Uterus (tissue), 2 donors: ENCODE measurements around the gene C6orf89.

Experiments
- POLR2A ChIP-seq, 2 donors: fragments of 450-650 bp; IDR thresholded peaks; one replicate each; pipeline ENCODE4 v1.6.1; 2016; ENCODE audit warnings: antibody characterized with exemption in 2 of 2, mild to moderate bottlenecking in 1 of 2, moderate library complexity in 1 of 2
- TF ChIP-seq, protein P1 (sequence below), 4 experiments: fragments of 200-600 bp in 2 of 4; fragments of 450-650 bp in 2 of 4; sonication (generic) in 2 of 4; IDR thresholded peaks; one replicate each; pipeline ENCODE4 v1.5.1; 2016 to 2019; ENCODE audit warnings: antibody characterized with exemption in 4 of 4, mild to moderate bottlenecking in 2 of 4, moderate library complexity in 1 of 4

DNA sequence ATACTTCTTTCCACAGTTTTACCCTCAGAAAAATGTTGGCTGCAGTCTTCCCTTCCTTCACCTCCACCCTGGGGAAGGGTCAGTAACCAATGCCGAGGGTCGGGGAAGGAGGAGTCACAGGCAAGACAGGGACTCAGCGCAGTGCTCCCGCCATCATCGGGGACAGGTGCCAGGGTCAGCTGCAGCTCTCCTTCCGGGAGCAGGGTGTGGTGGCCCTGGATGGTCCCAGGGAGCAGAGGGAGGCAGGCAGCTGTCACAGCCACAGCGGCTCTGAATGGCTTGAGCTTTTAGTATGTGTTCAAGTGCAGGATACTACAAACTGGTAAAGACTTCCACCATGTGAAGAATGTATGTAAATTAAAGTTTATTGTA is 42.8 kb downstream of the C6orf89 start:
- TF ChIP-seq, protein P1, sequence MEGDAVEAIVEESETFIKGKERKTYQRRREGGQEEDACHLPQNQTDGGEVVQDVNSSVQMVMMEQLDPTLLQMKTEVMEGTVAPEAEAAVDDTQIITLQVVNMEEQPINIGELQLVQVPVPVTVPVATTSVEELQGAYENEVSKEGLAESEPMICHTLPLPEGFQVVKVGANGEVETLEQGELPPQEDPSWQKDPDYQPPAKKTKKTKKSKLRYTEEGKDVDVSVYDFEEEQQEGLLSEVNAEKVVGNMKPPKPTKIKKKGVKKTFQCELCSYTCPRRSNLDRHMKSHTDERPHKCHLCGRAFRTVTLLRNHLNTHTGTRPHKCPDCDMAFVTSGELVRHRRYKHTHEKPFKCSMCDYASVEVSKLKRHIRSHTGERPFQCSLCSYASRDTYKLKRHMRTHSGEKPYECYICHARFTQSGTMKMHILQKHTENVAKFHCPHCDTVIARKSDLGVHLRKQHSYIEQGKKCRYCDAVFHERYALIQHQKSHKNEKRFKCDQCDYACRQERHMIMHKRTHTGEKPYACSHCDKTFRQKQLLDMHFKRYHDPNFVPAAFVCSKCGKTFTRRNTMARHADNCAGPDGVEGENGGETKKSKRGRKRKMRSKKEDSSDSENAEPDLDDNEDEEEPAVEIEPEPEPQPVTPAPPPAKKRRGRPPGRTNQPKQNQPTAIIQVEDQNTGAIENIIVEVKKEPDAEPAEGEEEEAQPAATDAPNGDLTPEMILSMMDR (IDR thresholded peaks at IDR 0.05), result no peak
- TF ChIP-seq POLR2A (IDR thresholded peaks at IDR 0.05), result no peak
